ENCODE results near the gene RANBP1.
A peak's percentile ranks its signal among the peaks of the same experiment; 100 is the strongest.

The RANBP1 gene

GRCh38 chr22:20080776-20081654 lies 34.9 kb upstream of the RANBP1 start:
- peak overlapping the region; percentile 87 for H3K4me3 ChIP-seq (ENCODE audit: extremely low read depth, insufficient read depth, low read length, poor library complexity, severe bottlenecking)
- H3K27ac ChIP-seq (ENCODE audit: low read depth, low read length, severe bottlenecking) = peak overlapping the region; percentile 92
- H3K4me1 ChIP-seq (ENCODE audit: control insufficient read depth, insufficient read depth, low read length, poor library complexity, severe bottlenecking) = peaks cover 13% of the 10 kb centered on the region
- 12 to 15% methylated on average over 23 to 25 of the region's 27 CpGs for WGBS, 2 experiments (ENCODE audit: insufficient coverage in 2 of 2)
- H3K9me3 ChIP-seq (ENCODE audit: control insufficient read depth, low read length) = no peaks in the 10 kb centered on the region
- H3K36me3 ChIP-seq (ENCODE audit: control insufficient read depth, insufficient read depth, low read length) = peaks cover 25% of the 10 kb centered on the region

- Histone ChIP-seq H3K4me1 (ENCODE audit: control insufficient read depth, insufficient read depth, low read length, poor library complexity, severe bottlenecking) (peaks cover 13% of the 10 kb centered on the region), H3K4me3 (ENCODE audit: extremely low read depth, insufficient read depth, low read length, poor library complexity, severe bottlenecking) (no peak overlapping the region), H3K36me3 (ENCODE audit: control insufficient read depth, insufficient read depth, low read length) (peaks cover 48% of the 10 kb centered on the region), H3K27ac (ENCODE audit: low read depth, low read length, severe bottlenecking) (peak overlapping the region; percentile 6), H3K9me3 (ENCODE audit: control insufficient read depth, low read length) (no peaks in the 10 kb centered on the region)
- WGBS, 2 experiments (ENCODE audit: insufficient coverage in 2 of 2) = 92 to 94% methylated on average over 8 of the region's 10 CpGs
These were observed 32.6 kb upstream of the RANBP1 start for GRCh38 chr22:20083157-20083890.

- peaks cover 54% of the 10 kb centered on the region for H3K36me3 ChIP-seq (ENCODE audit: control insufficient read depth, insufficient read depth, low read length)
- no peaks in the 10 kb centered on the region for H3K9me3 ChIP-seq (ENCODE audit: control insufficient read depth, low read length)
- 93 to 97% methylated on average over 8 to 10 of the region's 10 CpGs for WGBS, 2 experiments (ENCODE audit: insufficient coverage in 2 of 2)
- peaks cover 13% of the 10 kb centered on the region for H3K4me1 ChIP-seq (ENCODE audit: control insufficient read depth, insufficient read depth, low read length, poor library complexity, severe bottlenecking)
- H3K4me3 ChIP-seq (ENCODE audit: extremely low read depth, insufficient read depth, low read length, poor library complexity, severe bottlenecking) = no peak overlapping the region
- peak overlapping the region; percentile 6 for H3K27ac ChIP-seq (ENCODE audit: low read depth, low read length, severe bottlenecking)
These were observed 31.9 kb upstream of the RANBP1 start for GRCh38 chr22:20083891-20084546.

GRCh38 chr22:20084547-20085413 lies 31.1 kb upstream of the RANBP1 start:
- WGBS, 2 experiments (ENCODE audit: insufficient coverage in 2 of 2) = 80 to 83% methylated on average over 21 to 22 of the region's 23 CpGs
- Histone ChIP-seq H3K4me3 (ENCODE audit: extremely low read depth, insufficient read depth, low read length, poor library complexity, severe bottlenecking) (no peak overlapping the region), H3K36me3 (ENCODE audit: control insufficient read depth, insufficient read depth, low read length) (peaks cover 61% of the 10 kb centered on the region), H3K27ac (ENCODE audit: low read depth, low read length, severe bottlenecking) (peak overlapping the region; percentile 29), H3K9me3 (ENCODE audit: control insufficient read depth, low read length) (no peaks in the 10 kb centered on the region), H3K4me1 (ENCODE audit: control insufficient read depth, insufficient read depth, low read length, poor library complexity, severe bottlenecking) (peaks cover 13% of the 10 kb centered on the region)

GRCh38 chr22:20085651-20086050 lies 30.3 kb upstream of the RANBP1 start:
- H3K9me3 ChIP-seq (ENCODE audit: control insufficient read depth, low read length) = no peaks in the 10 kb centered on the region
- H3K4me1 ChIP-seq (ENCODE audit: control insufficient read depth, insufficient read depth, low read length, poor library complexity, severe bottlenecking) = peaks cover 13% of the 10 kb centered on the region
- H3K4me3 ChIP-seq (ENCODE audit: extremely low read depth, insufficient read depth, low read length, poor library complexity, severe bottlenecking) = no peak overlapping the region
- WGBS, 2 experiments (ENCODE audit: insufficient coverage in 2 of 2) = 98 to 99% methylated on average over 19 to 20 of the region's 20 CpGs
- H3K27ac ChIP-seq (ENCODE audit: low read depth, low read length, severe bottlenecking) = no peak overlapping the region
- H3K36me3 ChIP-seq (ENCODE audit: control insufficient read depth, insufficient read depth, low read length) = peaks cover 70% of the 10 kb centered on the region

- 97% methylated on average over 22 to 24 of the region's 24 CpGs for WGBS, 2 experiments (ENCODE audit: insufficient coverage in 2 of 2)
- Histone ChIP-seq H3K4me1 (ENCODE audit: control insufficient read depth, insufficient read depth, low read length, poor library complexity, severe bottlenecking) (peaks cover 13% of the 10 kb centered on the region), H3K36me3 (ENCODE audit: control insufficient read depth, insufficient read depth, low read length) (peaks cover 75% of the 10 kb centered on the region), H3K9me3 (ENCODE audit: control insufficient read depth, low read length) (no peaks in the 10 kb centered on the region), H3K27ac (ENCODE audit: low read depth, low read length, severe bottlenecking) (no peak overlapping the region), H3K4me3 (ENCODE audit: extremely low read depth, insufficient read depth, low read length, poor library complexity, severe bottlenecking) (no peak overlapping the region)
These were observed 29.8 kb upstream of the RANBP1 start for GRCh38 chr22:20086101-20086599.

- Histone ChIP-seq H3K4me1 (ENCODE audit: control insufficient read depth, insufficient read depth, low read length, poor library complexity, severe bottlenecking) (peaks cover 7% of the 10 kb centered on the region), H3K9me3 (ENCODE audit: control insufficient read depth, low read length) (no peaks in the 10 kb centered on the region), H3K36me3 (ENCODE audit: control insufficient read depth, insufficient read depth, low read length) (peaks cover 77% of the 10 kb centered on the region), H3K4me3 (ENCODE audit: extremely low read depth, insufficient read depth, low read length, poor library complexity, severe bottlenecking) (no peak overlapping the region), H3K27ac (ENCODE audit: low read depth, low read length, severe bottlenecking) (no peak overlapping the region)
- WGBS, 2 experiments (ENCODE audit: insufficient coverage in 2 of 2) = 97 to 100% methylated on average over 5 of the region's 5 CpGs
These were observed 29.1 kb upstream of the RANBP1 start for GRCh38 chr22:20086763-20087162.

- Histone ChIP-seq H3K9me3 (ENCODE audit: control insufficient read depth, low read length) (no peaks in the 10 kb centered on the region), H3K36me3 (ENCODE audit: control insufficient read depth, insufficient read depth, low read length) (peaks cover 80% of the 10 kb centered on the region), H3K4me1 (ENCODE audit: control insufficient read depth, insufficient read depth, low read length, poor library complexity, severe bottlenecking) (peaks cover 6% of the 10 kb centered on the region), H3K4me3 (ENCODE audit: extremely low read depth, insufficient read depth, low read length, poor library complexity, severe bottlenecking) (no peak overlapping the region), H3K27ac (ENCODE audit: low read depth, low read length, severe bottlenecking) (no peak overlapping the region)
- WGBS, 2 experiments (ENCODE audit: insufficient coverage in 2 of 2) = 94 to 97% methylated on average over 11 to 14 of the region's 14 CpGs
These were observed 28.3 kb upstream of the RANBP1 start for GRCh38 chr22:20087319-20088262.

- no peaks in the 10 kb centered on the region for H3K9me3 ChIP-seq (ENCODE audit: control insufficient read depth, low read length)
- H3K4me3 ChIP-seq (ENCODE audit: extremely low read depth, insufficient read depth, low read length, poor library complexity, severe bottlenecking) = no peak overlapping the region
- H3K36me3 ChIP-seq (ENCODE audit: control insufficient read depth, insufficient read depth, low read length) = peaks cover 82% of the 10 kb centered on the region
- H3K4me1 ChIP-seq (ENCODE audit: control insufficient read depth, insufficient read depth, low read length, poor library complexity, severe bottlenecking) = peaks cover 6% of the 10 kb centered on the region
- WGBS, 2 experiments (ENCODE audit: insufficient coverage in 2 of 2) = 92 to 98% methylated on average over 7 of the region's 8 CpGs
- H3K27ac ChIP-seq (ENCODE audit: low read depth, low read length, severe bottlenecking) = no peak overlapping the region
These were observed 27.6 kb upstream of the RANBP1 start for GRCh38 chr22:20088263-20088648.

Measured in mesodermal cell (in vitro differentiated cells).